GM12892 (cell line): ENCODE results near the gene USP48.

Experiments
- POLR2A ChIP-seq: IDR thresholded peaks from 2 replicates; pipeline ENCODE4 v1.6.1; 2011; ENCODE audit warnings: low read depth, low read length, control low read depth
- TAF1 ChIP-seq: IDR thresholded peaks from 2 replicates; pipeline ENCODE4 v1.6.1; 2011; ENCODE audit warnings: low read depth, mild to moderate bottlenecking, control low read depth, low read length, borderline replicate concordance

DNA sequence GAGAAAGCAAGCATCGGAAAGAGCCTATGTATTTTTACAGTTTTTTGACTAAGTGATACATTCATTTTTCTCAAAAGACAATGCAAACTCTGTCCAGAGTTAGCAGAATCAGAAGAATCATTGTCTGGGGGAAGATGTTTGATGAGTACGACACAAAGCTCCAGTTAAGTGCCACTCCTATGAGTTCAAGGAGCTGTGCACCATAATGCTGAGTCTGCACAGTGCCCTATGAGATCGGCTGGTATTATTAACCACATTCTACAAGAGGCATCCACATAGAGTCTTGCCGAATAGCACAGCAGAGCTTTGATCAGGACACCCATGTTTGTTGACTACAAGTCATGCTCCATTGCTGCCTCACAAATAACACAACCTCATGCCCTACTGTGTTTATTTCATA is 58.9 kb downstream of the USP48 start:
- TF ChIP-seq POLR2A, result no peak
- no peak for TF ChIP-seq TAF1
